ENCODE measurements around the gene PLEKHG2. TPM values are rescaled to one million over a fixed set of nuclear protein-coding genes. Genes with fewer than 3 reads are reported as not detected.

PLEKHG2 gene
- total and polyA plus RNA-seq, 10 donors: 8.9 to 107 (median 35.2) TPM

GRCh38 chr19:39401070-39401548 lies 11.4 kb upstream of the PLEKHG2 start:
- DNase-seq: no peak
- H3K9me3 ChIP-seq: no peaks in the 10 kb centered on the region
- intact Hi-C loops (cut with DNase I; ENCODE audit: low total_unique reads): no loop called here
- peaks cover 0 to 21% (median 4%) of the 10 kb centered on the region in 6 donors for H3K36me3 ChIP-seq
- WGBS, 5 donors: 28 to 64% (median 51%) methylated on average over 4 of the region's 4 CpGs
- H3K27me3 ChIP-seq (replicated peaks in 1 of 7): no peaks in the 10 kb centered on the region
- TF ChIP-seq POLR2AphosphoS5 (IDR thresholded peaks at IDR 0.05): no peak
- TF ChIP-seq CTCF (IDR thresholded peaks at IDR 0.05 in 8 of 11, conservative IDR thresholded peaks at IDR 0.05 in 3 of 11): peak in 1 of 11 experiments; percentile 15
- peak overlapping the region in 1 of 8 donors; percentile 96 for H3K4me3 ChIP-seq
- peak overlapping the region; percentile 88 to 100 (median 99) for H3K27ac ChIP-seq
- peaks cover 65 to 95% (median 88%) of the 10 kb centered on the region in 6 donors for H3K4me1 ChIP-seq

GRCh38 chr19:39401549-39402345 lies 10.7 kb upstream of the PLEKHG2 start:
- Histone ChIP-seq H3K4me1 (peaks cover 65 to 96% (median 90%) of the 10 kb centered on the region in 6 donors), H3K4me3 (peak overlapping the region in 5 of 8 donors; percentile 43 to 96 (median 45)), H3K9me3 (no peaks in the 10 kb centered on the region), H3K27me3 (replicated peaks in 1 of 7) (no peaks in the 10 kb centered on the region), H3K36me3 (peaks cover 0 to 15% (median 3%) of the 10 kb centered on the region in 6 donors), H3K27ac (peak overlapping the region; percentile 88 to 100 (median 99))
- TF ChIP-seq POLR2A (IDR thresholded peaks at IDR 0.05) (peak in 2 of 3 donors; percentile 25 to 44), CTCF (IDR thresholded peaks at IDR 0.05 in 8 of 11, conservative IDR thresholded peaks at IDR 0.05 in 3 of 11) (peak in 2 of 11 experiments; percentile 12 to 20), POLR2AphosphoS5 (IDR thresholded peaks at IDR 0.05) (peak; percentile 74 to 95 (median 84))
- DNase-seq: peak; percentile 90
- 26 to 41% (median 35%) methylated on average over 19 to 25 of the region's 25 CpGs for WGBS, 5 donors
- intact Hi-C loops (cut with DNase I; ENCODE audit: low total_unique reads): no loop called here

GRCh38 chr19:39402346-39403300 lies 9.8 kb upstream of the PLEKHG2 start:
- no peaks in the 10 kb centered on the region for H3K27me3 ChIP-seq (replicated peaks in 1 of 7)
- intact Hi-C loops (cut with DNase I; ENCODE audit: low total_unique reads): no loop called here
- TF ChIP-seq CTCF (IDR thresholded peaks at IDR 0.05 in 8 of 11, conservative IDR thresholded peaks at IDR 0.05 in 3 of 11) (peak in 4 of 11 experiments; percentile 9 to 37 (median 10)), POLR2AphosphoS5 (IDR thresholded peaks at IDR 0.05) (peak; percentile 92 to 98 (median 93)), POLR2A (IDR thresholded peaks at IDR 0.05) (peak; percentile 13 to 61 (median 28))
- peak overlapping the region; percentile 88 to 100 (median 99) for H3K27ac ChIP-seq
- WGBS, 5 donors: 1 to 2% (median 2%) methylated on average over 50 to 59 of the region's 59 CpGs
- peak overlapping the region; percentile 4 to 96 (median 44) for H3K4me3 ChIP-seq
- no peaks in the 10 kb centered on the region for H3K9me3 ChIP-seq
- peaks cover 61 to 88% (median 83%) of the 10 kb centered on the region in 6 donors for H3K4me1 ChIP-seq
- peaks cover 0 to 11% (median 1%) of the 10 kb centered on the region in 6 donors for H3K36me3 ChIP-seq
- DNase-seq: peak; percentile 98

Measured in spleen (tissue), 11 donors.